NAMALWA (cell line): Measurements from ENCODE around the gene HOXC12.

Source experiments
- DNase-seq: peaks from one replicate; pipeline ENCODE4 v3.0.0-alpha.2; 2015; ENCODE audit warnings: low spot score

HOXC12 gene

DNA sequence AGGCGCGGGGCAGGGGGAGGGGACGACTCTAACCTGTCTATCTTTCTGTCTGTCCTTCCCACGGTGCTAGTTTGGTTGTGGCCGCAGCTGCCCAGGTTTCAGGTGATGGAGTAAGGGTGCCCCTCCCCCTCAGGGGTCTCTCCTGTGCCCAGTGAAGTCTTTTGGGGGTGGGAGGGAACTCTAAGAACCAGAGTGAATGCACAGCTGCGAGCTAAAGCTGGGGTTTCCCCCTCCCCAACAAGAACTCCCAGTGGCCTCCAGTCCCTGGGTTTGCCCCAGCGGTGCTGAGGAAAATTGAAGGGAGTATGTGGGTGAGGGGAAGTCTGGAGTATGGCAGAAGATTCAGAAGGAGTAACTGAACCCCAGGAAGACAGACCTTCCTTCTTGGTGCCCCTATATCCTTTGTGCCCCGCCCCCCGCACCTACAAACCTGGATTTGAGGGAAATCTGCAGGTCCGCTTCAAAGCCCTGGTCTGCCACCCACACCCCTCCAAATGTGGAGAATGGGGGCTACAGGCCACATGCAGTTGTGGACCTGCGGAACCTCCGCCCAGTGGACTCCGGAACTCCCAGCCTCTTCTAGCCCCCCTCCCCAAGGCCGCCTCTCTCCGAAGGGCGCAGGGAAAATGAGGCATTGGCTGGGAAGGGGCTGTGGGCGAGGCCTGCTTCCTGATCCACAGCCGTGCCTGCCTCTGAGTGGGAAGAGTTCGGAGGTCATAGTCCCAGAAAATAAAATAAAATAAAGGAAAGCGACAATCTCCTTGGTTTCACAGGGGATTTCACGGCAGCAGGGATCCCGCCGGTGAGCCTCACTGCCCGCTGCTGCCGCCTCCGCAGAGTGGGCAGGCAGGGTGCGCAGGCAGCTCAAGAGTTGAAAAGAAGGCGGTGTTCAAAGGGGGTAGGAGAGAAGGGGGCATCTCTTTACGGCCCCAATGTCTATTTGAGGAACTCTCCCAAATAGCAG is 41.8 kb downstream of the HOXC12 start:
- no peak for DNase-seq

DNA sequence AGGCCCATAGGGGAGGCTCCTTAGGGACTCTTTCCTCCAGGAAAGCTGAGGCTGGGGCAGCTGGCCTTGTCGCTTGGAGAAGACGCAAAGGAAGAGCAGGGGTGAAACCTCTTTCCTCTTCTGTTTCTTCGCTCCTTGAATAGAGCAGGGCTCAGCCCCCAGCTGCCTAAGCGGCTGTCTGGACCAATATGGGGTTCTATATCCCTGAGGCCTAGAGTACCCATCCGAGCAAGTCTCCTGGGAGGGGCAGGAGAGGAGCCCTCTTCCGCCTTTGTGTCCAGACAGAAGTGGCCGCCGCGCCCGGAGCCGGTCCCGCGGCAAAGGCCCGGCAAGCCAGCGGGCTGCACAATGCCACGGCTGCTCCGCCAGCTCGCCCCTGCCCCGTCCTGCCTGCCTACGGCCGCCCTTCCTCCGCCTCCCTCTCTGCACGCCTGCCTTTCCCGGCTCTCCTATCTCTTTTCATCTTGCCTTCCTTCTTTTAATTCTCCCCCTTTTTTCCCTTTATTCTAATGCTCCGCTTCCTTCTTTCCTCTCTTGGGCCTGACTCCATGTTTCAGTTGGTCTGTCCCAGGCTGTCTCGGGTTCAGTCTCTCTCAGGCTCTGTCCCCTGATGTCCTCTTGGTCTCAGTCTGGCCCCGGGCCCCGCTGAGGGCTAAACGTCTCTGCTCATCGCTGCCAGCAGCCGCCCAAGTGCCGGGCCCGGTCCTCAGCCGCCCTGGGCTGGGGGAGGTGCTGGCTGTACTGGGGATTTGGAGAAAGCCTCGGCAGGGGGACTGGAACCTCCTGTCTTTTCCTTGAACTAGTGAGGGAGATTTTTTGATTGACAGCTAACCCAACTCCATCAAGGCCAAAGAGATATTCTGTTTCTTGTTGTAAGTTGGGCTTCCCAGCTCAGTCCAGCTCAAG is 42.8 kb downstream of the HOXC12 start:
- DNase-seq = no peak

DNA sequence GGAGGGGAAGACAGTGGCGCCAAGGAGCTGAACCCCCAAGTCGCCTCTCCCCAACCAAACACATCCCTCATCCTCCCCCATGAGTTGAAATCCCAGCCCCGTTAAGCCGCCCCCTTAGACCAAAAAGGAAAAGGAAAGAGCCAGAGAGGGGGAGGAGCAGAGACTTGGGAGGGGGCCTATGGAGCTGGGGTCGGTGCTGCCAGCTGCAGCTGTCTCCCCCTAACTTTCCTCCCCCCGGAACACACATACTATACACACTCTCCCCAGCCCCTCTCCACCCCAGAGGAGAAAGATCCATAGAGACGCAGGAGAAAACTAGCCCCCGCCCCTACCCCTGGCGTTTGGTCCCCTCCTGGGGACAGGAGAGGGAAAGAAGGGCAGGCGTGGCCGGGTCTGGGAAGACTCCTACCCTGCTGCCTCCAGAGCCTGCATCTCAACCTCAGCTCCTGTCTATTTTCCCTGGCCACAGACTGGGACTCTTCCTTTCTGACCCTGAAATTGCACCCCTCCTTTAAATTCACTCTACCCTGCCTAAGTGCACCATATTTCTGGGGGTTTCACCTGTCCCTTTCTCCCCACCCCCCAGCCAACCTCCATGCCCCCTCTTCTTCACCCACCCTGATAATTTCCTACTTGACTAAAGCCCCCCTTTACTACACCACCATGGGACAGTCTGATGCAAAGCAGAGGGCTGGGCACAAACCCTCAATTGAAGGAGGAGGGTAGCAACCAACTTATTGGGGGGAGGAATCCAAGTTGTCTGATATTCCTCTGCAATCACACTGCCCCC is 43.6 kb downstream of the HOXC12 start:
- no peak for DNase-seq

DNA sequence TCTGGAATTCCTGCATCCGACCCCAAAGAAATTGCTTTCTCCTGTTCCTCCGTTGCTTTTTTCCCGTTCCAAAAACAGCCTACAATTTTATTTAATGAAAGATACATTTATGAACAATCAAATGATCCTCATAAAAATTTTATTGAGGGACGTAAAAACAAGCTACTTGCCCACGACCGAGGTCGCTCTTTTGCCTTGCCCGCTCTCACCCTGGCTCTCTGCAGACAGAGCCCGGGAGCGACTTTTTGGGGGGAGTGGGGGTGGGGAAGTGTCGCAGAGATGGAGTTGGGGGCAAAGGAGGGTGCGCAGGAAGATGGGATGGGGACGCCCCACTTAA is 44.2 kb downstream of the HOXC12 start:
- no peak for DNase-seq

DNA sequence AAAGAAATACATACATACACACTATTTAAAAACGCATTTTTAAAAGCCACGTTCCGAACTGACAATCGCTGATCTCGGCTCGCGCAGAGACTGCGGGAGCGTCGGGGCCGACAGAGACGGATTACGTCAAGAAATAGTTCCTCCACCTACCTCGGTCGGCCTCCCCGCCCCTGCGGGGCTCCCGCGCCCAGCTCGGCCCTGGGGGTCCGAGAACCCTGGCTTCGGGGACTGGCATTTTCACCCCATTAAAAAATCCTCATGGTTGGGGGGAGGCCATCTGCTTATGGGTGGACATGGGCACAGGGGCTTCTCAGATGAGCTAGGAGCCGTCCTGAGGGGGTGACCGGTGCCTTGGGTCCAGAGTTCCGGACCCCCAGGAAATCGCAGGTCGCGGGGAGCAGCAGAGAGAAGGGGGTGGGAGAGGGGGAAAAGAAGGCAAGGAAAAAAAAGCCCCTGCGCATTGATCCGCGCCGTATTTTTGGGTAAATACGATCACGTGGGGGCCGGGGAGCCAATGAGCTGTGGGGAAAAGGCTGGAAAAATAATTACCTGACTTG is 44.9 kb downstream of the HOXC12 start:
- no peak for DNase-seq

DNA sequence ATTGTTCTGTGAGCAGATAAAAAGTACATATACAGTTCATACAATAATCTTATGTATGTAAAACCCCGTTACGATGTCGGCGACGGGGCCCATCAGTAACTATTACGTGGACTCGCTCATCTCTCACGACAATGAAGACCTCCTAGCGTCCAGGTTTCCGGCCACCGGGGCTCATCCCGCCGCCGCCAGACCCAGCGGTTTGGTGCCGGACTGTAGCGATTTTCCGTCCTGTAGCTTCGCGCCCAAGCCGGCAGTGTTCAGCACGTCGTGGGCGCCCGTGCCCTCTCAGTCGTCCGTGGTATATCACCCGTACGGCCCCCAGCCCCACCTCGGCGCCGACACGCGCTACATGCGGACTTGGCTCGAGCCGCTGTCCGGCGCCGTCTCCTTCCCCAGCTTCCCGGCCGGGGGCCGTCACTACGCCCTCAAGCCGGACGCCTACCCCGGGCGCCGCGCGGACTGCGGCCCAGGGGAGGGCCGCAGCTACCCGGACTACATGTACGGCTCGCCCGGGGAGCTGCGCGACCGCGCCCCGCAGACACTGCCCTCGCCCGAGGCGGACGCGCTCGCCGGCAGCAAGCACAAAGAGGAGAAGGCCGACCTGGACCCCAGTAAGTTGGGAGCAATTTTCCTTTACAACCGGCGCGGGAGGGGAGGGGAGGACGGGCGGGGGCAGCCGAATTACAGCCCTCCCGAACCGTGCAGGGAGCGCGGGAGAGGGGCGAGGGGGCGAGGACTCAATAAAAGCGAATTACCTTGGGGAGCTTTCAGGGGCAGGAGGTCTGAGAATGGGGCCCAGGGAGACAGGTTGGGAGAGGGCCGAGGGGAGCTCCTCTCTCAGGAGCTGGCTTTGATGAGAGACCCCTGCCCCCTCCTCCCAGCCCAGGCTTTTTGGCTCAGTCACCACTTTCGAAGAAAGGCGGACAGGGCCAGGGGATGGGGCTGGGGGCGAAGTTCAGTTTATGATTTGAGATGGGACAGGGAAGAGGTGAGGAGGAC is 45.7 kb downstream of the HOXC12 start, which contains the start of gene HOXC9:
HOXC9 (plus strand) TSS at position 46 of the 999 bp plus-strand sequence; CDS start at position 74, 28 bp downstream.
- no peak for DNase-seq

DNA sequence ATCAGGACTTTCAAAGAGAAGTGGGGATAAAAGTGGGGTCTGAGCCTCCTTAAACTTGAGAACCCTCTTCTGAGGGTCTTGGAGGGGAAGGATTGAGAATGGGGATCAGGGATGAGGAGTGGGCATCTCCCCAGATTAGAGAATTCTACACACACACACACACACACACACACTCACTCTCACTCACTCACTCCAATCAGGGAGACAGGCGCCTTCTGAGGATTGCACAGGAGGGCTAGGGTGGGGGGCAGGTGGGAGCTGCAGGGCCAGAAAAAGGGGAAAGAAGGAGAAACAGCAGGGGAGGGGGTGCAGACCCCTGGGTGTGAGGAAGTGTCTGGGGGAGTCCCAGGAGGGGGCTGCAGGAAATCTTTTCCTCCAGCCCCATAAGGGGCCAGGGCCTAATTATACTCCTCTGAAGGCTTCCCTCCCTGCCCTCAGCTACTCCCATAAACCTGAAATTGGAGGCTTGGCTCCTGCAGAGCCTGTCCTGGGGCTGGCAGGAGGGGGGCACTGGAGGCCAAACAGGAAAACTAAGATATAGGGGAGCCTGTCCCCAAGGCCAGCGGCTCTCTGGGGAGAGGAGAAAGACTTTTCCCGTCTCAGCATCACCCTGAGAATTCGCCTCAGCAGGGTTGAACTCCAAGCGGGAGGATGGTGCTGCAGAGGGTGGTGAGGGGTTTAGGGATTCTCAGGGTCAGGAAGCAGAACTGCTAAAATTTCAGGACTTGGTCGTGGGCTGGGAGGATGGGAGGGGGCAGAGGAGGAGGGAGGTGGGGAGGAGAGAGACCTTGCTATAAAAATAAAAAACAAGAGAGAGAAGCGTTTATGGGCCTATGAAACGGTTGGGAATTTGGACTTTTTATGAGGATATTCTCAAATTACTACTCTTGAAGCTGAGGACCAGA is 46.8 kb downstream of the HOXC12 start:
- DNase-seq = no peak

DNA sequence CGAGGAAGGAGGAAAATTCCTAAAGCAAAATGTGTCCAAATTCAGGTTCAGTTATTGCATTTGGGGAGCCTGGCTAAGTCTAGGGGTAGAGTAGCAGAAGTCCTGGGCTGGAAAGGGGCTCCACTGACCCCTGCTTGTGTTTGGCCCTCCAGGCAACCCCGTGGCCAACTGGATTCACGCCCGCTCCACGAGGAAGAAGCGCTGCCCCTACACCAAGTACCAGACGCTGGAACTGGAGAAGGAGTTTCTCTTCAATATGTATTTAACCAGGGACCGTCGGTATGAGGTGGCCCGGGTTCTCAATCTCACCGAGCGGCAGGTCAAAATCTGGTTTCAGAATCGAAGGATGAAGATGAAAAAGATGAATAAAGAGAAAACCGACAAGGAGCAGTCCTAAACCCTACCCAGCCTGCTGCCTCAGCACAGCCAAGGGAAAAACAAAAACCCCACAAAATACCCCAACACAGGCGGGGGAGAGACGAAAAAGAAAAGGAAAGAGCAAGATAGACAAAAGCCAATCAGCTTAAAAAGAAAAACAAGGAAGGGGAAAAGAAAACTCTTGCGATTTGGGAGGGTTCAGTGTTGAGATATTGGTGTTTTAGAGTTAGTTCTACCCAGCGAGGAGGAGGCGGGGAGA is 47.7 kb downstream of the HOXC12 start:
- no peak for DNase-seq

DNA sequence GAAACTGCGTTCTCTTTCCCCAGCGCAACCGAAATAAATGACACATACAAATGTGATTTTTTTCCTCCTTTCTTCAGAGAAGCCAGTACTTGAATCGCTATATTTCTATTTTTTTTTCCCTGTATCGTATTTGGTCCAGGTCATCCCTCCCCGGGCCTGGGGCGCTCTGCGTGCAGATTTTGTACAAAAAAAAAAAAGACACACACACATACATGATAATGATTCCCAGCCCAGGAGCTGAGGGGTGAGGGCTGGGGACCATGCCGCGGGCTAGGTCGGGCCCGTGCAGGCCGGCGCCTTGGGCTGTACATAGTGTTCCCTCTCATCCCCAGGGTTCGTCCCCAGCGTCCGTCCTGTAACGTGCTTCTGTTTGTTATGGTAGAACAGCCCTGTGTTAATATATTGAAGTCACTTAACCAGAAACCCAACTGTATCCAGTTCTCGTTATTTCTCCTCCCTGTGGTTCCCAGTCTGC is 48.2 kb downstream of the HOXC12 start:
- no peak for DNase-seq

DNA sequence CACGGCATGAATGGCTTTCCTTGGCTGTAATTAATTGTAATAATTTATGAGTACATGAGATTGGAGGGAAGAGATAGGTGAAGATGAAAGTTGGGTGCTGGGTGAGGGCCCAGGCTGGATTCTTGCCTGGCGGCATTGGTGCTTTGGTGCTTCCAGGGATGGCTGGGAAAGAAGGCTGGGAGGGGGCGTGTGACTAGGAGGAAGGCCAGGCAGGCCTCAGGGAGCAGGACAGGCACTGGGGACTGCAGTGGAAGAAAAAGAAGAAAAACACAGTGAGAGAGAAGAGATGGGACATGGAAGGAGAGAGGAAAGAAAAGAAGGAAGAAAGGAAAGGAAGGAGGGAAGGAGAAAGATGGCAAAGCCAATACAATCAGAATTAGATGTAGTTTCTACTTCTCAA is 48.9 kb downstream of the HOXC12 start:
- DNase-seq = no peak

DNA sequence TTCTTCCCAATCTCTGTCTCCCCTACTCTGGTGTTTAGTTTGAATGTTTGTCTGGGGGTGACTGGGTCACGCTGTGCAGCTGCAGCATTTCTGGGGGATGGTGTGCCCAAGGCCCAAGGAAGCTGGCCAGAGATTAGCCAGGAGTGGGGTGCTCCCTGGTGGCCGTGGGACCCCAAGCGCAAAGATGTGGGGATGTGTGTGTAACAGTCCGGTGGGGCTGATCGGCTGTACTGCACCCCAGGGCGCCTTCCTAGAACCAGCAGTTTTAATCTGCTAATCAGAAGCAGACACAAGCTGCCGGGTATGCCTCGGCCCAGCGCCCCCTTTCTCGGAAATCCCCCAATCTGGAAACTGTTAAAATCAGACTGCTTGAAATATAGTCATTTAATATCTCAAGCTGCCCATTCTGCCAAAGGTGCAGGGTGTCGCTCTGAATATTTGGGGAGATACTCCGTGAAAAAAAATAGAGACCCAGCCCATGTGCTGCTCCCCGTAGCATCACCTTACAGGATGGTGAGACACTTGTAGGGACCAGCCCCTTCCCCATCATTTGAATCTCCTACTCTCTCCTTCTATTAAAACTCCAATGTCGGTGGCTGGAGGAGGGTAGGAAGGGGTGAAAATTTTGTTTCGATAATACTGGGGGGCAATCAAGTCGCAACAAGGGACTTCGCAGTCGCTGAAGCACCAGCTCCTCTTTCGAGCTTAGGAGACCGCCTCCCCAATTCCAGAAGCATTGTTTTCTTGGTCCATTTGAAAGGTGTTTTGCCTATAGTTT is 49.5 kb downstream of the HOXC12 start:
- DNase-seq = no peak

DNA sequence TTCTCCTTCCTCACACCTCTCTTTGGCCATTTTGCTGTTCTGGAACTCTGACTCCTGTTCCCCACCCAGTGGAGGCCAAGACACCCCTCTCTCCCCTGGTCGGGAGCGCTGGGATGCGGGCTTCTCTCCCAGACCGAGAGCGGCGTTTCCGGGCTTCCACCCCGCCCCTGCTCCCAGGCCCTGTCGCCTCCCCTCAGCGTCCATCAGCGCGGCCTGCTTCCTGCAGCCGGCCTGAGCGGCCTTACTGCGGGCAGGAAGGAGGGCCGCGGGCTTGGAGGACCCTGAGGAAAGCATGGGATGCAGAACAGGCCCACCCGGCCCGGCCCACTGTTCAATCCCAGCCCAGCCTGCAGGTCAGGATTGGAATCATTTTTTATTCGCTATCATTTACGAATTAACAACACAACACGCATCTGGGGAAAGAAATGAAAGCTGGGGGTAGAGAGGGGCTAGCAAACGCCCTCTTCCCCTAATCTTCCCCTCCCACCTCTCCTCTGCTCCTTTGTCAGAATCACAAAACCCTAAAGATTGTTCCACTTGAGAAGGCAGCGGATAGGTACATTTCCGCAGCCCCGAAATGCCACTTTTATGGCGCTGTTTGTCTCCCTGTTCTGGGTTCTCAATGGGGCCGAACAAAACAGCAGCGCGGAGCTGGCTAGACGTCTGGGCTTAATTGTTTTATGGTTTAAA is 50.3 kb downstream of the HOXC12 start:
- DNase-seq = no peak

DNA sequence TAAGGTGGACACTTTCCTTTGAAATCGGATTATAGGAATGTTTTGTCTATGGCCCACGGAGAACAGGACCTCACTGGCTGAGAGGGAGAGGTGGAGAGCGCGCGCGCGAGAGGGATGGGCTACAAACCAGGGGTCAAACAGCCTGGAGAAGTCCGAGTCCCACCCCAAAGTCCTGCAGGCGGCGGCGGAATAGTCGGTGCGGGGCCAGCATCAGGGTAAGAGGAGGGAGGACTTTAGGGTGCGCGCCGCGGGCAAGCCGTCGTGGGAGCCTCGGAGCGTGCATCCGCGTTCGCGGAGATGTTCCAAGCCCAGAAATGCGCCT is 50.8 kb downstream of the HOXC12 start:
- no peak for DNase-seq

DNA sequence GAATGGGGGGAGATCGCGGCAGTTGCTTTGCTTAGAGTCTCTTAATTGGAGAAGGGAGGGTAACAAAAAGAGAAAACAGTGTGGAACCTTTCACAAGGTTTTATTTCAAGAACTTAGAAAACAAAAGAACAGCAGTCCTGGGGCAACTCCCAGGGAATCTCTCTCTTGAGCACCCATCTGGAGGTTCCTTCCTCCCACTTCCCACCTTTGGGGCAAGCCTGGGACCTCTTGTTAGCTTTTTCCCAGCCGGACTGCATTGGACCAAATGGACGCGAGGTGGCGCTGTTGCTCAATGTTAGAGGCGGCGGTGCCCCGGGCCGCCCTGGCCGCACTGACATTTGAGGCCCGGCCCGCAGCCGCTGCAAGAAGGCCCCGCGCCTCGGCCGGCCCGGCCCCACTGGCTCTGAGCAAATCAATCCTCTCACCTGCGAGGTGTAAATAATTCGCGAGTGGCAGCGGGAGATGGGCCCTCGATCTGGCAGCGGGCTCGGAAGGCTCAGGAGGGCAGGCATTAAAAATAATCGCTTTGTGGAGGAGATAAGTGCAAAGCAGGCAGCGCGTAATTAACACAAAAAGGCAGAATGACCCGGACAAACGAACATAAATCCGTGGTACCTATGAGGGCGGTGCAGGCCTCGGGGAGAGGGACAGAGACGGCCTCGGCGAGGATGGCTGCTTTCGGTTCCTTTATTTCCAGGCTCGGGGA is 51.3 kb downstream of the HOXC12 start:
- DNase-seq = peak; percentile 88

DNA sequence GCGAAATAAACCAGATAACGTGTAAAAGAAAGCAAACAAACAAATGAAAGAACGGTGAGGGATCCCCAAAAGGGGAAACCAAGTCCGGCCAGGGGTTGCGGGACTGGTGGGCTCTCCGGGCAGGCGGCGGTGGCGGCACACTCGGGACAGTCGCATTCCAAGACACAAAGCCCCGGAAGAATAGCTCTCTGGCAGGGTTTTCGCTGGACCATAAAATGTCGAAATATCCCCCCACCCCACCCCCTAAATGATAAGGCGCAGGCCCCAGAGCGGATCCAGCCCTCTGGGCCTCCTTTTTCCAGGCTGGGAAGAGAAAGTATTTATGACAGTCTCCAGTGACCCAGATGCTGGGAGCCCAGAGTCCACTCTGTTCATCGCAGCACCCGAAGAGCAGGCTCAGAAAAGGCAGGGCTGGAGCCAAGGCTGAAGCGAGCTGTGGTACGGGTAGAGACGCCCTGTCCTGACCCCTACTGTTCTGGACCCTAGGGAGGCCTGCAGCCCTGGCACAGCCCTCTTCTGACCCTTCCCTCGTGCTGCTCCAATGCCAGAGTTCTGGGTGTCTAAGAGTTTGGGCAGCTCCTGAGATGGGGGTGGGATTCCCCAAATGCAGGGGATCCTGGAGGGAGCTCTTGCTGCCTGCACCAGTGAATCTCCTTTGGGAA is 52.0 kb downstream of the HOXC12 start:
- DNase-seq = no peak

DNA sequence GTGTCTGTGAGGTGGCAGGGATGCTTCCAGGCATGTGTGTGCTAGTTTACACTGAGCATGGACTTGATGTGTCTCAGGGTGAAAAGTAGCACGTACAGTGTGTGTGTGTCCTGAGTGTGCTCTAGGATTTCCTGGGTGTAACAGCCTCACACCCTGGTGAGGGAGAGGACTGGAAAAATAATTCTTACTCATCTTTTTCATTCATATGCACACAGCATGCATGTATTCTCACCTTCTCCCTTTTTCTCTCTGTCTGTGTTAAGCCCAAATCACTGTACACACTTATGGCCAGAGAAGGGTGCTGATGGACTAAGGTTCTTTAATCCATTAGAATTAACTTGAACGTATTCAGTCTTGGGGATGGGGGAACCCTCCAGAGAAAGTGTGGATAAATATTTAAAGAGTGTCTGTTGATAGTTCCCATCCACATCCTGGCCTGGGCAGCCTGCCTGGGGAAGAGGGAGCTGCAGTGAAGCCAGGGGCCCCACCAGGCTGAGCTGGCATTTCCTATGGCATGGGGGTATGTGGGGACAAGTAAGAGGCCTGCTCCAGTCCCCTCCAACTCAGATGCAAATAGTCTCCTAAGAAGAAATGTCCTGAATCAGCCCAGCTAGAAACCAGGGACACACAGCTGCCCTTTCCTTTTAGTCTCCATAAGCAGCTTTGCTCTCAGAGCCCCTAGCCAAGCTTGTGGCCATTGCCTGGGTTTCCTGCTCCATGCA is 53.0 kb downstream of the HOXC12 start:
- DNase-seq = no peak
